ENCODE data around the gene BDH1.

The BDH1 gene

DNA sequence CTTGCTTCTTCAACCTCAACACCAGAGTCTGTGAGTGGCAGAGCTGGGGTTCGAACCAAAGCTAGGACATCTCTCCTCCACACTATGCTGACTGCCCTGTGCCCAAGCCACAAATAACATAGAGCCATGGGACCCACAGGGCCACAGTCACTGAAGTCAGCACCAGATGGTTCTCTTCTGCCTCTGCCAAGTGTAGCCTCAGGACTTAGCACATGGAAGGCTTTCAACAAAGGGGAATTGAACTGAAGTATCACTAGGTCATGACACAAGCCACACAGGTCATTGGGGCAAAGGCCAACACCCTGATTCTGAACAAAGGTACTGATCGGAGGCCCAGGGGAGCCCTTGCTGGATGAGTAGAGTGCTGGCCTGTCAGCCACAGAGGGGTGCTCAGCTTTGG lies 83.6 kb downstream of the BDH1 start:
- H2AFZ ChIP-seq (ENCODE audit: low read depth, low read length) = no peak overlapping the region
- no peak for TF ChIP-seq EZH2 (IDR thresholded peaks at IDR 0.05; ENCODE audit: borderline replicate concordance, low read depth, low read length, severe bottlenecking)
- TF ChIP-seq, protein P1, sequence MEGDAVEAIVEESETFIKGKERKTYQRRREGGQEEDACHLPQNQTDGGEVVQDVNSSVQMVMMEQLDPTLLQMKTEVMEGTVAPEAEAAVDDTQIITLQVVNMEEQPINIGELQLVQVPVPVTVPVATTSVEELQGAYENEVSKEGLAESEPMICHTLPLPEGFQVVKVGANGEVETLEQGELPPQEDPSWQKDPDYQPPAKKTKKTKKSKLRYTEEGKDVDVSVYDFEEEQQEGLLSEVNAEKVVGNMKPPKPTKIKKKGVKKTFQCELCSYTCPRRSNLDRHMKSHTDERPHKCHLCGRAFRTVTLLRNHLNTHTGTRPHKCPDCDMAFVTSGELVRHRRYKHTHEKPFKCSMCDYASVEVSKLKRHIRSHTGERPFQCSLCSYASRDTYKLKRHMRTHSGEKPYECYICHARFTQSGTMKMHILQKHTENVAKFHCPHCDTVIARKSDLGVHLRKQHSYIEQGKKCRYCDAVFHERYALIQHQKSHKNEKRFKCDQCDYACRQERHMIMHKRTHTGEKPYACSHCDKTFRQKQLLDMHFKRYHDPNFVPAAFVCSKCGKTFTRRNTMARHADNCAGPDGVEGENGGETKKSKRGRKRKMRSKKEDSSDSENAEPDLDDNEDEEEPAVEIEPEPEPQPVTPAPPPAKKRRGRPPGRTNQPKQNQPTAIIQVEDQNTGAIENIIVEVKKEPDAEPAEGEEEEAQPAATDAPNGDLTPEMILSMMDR (IDR thresholded peaks at IDR 0.05; ENCODE audit: borderline replicate concordance, extremely low read depth, low read length, poor library complexity, severe bottlenecking) = no peak
- DNase-seq (no peak), ATAC-seq (ENCODE audit: insufficient read depth, low read depth) (no peak)
- no peaks in the 10 kb centered on the region for H3K4me1 ChIP-seq (ENCODE audit: insufficient read depth, low read length)
- H3K79me2 ChIP-seq (ENCODE audit: insufficient read depth, low read length) = no peaks in the 10 kb centered on the region
- no peak overlapping the region for H3K9ac ChIP-seq (ENCODE audit: low read depth, low read length)
- H3K36me3 ChIP-seq (ENCODE audit: insufficient read depth, low read length) = no peaks in the 10 kb centered on the region
- H3K9me3 ChIP-seq (ENCODE audit: insufficient read depth, low read length, severe bottlenecking) = no peaks in the 10 kb centered on the region
- H3K27ac ChIP-seq (ENCODE audit: low read length) = no peak overlapping the region
- H4K20me1 ChIP-seq (ENCODE audit: insufficient read depth, low read length) = no peaks in the 10 kb centered on the region
- H3K4me3 ChIP-seq (ENCODE audit: low read depth in 1 of 2, low read length in 2 of 2) = no peak overlapping the region
- peaks cover 22% of the 10 kb centered on the region for H3K27me3 ChIP-seq (ENCODE audit: insufficient read depth, low read length, poor library complexity)
- H3K4me2 ChIP-seq (ENCODE audit: insufficient read depth, low read length) = no peak overlapping the region

DNA sequence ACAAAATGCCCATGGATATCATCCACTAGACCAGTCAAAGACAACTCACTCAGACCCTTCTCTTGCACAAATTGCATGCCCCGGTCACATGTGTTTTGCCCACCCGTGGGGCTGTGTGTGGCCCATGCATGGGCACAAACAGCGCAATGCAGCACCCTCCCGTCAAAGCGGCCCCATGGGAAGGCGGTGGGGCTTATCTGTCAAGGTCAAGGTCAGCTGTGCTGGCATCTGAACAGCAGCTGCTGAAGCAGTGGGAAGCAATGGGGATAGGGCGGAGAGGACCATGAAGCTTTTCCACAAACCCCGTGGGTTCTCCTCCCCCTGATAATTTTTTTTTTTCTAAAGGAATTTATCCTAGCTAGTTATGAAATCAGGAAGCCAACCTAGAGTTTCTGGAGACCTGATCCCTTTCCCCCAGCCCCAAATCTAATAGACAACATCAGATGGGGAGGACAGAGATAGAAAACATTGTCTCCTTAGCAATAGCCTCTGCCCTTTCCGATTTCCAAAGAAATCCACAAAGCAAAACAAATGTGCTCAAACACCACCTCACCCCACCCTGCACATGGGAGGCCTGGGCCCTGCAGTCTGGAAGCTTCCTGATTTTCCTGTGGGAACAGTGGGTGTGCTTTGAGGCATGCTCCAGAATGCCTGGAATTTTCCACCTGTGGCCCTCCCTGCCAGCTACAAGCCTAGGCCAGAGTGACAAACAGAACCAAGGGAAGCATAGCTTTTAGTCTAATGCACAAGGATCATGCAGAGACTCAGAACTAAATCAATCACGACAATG lies 84.4 kb downstream of the BDH1 start:
- H3K4me2 ChIP-seq (ENCODE audit: insufficient read depth, low read length) = no peak overlapping the region
- no peak for ATAC-seq (ENCODE audit: insufficient read depth, low read depth)
- H3K79me2 ChIP-seq (ENCODE audit: insufficient read depth, low read length) = no peaks in the 10 kb centered on the region
- TF ChIP-seq, protein P1 (IDR thresholded peaks at IDR 0.05; ENCODE audit: borderline replicate concordance, extremely low read depth, low read length, poor library complexity, severe bottlenecking) = no peak
- TF ChIP-seq EZH2 (IDR thresholded peaks at IDR 0.05; ENCODE audit: borderline replicate concordance, low read depth, low read length, severe bottlenecking) = no peak
- no peak overlapping the region for H3K9ac ChIP-seq (ENCODE audit: low read depth, low read length)
- no peaks in the 10 kb centered on the region for H3K9me3 ChIP-seq (ENCODE audit: insufficient read depth, low read length, severe bottlenecking)
- no peak overlapping the region for H3K27ac ChIP-seq (ENCODE audit: low read length)
- no peak for DNase-seq
- no peaks in the 10 kb centered on the region for H3K36me3 ChIP-seq (ENCODE audit: insufficient read depth, low read length)
- H3K27me3 ChIP-seq (ENCODE audit: insufficient read depth, low read length, poor library complexity) = peaks cover 26% of the 10 kb centered on the region
- H3K4me3 ChIP-seq (ENCODE audit: low read depth in 1 of 2, low read length in 2 of 2) = no peak overlapping the region
- no peaks in the 10 kb centered on the region for H4K20me1 ChIP-seq (ENCODE audit: insufficient read depth, low read length)
- no peaks in the 10 kb centered on the region for H3K4me1 ChIP-seq (ENCODE audit: insufficient read depth, low read length)
- H2AFZ ChIP-seq (ENCODE audit: low read depth, low read length) = no peak overlapping the region

DNA sequence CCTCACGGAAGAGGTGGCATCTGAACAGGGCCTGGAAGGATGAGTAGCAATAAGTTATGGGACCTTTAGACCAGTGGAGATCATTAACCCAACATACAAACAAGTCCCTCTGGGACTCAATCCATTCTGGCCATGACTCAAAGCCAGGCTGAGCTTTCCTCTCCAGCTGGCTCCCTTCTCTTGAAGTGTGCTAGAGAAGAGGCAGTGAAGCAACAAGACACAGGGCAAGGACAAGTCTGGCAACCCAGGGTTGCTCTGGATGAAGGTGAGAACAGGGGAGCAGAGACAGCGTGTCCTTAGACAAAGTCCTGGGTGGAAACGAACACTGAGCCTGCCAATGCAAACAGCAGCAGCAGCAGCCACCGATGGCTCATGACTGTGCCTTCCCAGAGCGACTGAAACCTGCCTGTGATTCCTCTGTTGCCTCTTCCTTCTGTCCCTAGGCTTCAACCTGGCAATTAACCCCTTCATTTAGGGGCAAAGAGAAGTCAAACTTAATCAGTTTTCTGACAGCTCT lies 86.8 kb downstream of the BDH1 start:
- DNase-seq (no peak), ATAC-seq (ENCODE audit: insufficient read depth, low read depth) (no peak)
- Histone ChIP-seq H4K20me1 (ENCODE audit: insufficient read depth, low read length) (no peaks in the 10 kb centered on the region), H3K27me3 (ENCODE audit: insufficient read depth, low read length, poor library complexity) (peaks cover 36% of the 10 kb centered on the region), H3K27ac (ENCODE audit: low read length) (no peak overlapping the region), H2AFZ (ENCODE audit: low read depth, low read length) (no peak overlapping the region), H3K4me1 (ENCODE audit: insufficient read depth, low read length) (no peaks in the 10 kb centered on the region), H3K4me2 (ENCODE audit: insufficient read depth, low read length) (no peak overlapping the region), H3K9me3 (ENCODE audit: insufficient read depth, low read length, severe bottlenecking) (no peaks in the 10 kb centered on the region), H3K4me3 (ENCODE audit: low read depth in 1 of 2, low read length in 2 of 2) (no peak overlapping the region), H3K9ac (ENCODE audit: low read depth, low read length) (no peak overlapping the region), H3K36me3 (ENCODE audit: insufficient read depth, low read length) (no peaks in the 10 kb centered on the region), H3K79me2 (ENCODE audit: insufficient read depth, low read length) (no peaks in the 10 kb centered on the region)
- TF ChIP-seq EZH2 (IDR thresholded peaks at IDR 0.05; ENCODE audit: borderline replicate concordance, low read depth, low read length, severe bottlenecking) = no peak
- TF ChIP-seq, protein P1 (IDR thresholded peaks at IDR 0.05; ENCODE audit: borderline replicate concordance, extremely low read depth, low read length, poor library complexity, severe bottlenecking) = no peak

Measured in DND-41 (cell line).